Measurements from ENCODE around the gene PHACTR3.

PHACTR3 gene

DNA sequence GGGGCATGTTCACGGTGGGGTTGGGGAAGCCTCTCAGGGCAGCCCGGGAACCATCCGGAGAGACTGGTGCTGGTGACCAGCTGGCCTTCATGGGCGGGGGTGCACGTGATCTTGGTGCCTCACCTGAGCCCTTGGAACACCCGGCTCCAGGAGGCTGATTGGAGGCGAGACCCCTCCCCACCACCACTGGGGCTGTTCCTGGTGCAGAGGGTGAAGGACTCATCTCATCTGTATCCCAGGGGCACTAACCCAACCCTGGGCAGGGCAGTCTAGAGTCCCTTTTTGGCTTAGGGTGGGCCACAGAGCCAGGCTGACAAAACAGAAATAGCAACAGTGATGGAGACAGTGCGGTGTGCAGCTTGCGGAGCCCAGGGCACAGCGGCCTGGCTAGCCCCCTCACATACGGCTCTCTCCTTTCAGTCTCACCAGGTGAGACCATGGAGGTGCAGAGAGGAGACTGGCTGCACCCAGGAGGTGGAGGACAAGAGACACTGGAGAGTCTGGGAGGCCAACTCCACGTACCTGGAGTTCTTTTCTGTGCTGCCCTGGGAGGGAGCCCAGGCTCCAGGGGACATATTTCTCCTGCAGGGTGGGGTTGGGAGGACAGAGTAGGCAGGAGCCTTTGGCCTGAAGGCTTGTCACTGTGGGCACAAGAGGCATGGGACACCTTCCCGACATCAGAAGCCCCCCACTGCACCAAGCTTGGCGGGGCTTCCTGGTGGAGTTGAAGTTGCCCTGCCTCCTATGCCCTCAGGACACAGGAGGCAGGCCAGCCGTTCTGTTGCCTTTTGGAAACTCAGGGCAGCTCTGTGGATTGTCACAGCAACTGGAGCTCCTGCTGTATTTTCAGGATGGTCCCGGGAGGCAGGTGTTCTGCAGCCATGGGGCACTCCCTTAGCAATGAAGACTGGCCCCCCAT is 223.1 kb downstream of the PHACTR3 start:
- Mint-ChIP-seq H3K4me3 (no peak overlapping the region), H3K27me3 (ENCODE audit: low read depth) (peaks cover 47% of the 10 kb centered on the region), H3K36me3 (ENCODE audit: low read depth) (no peaks in the 10 kb centered on the region), H3K4me1 (peaks cover 52% of the 10 kb centered on the region), H3K27ac (no peak overlapping the region), H3K9me3 (no peaks in the 10 kb centered on the region)
- TF ChIP-seq, protein P1, sequence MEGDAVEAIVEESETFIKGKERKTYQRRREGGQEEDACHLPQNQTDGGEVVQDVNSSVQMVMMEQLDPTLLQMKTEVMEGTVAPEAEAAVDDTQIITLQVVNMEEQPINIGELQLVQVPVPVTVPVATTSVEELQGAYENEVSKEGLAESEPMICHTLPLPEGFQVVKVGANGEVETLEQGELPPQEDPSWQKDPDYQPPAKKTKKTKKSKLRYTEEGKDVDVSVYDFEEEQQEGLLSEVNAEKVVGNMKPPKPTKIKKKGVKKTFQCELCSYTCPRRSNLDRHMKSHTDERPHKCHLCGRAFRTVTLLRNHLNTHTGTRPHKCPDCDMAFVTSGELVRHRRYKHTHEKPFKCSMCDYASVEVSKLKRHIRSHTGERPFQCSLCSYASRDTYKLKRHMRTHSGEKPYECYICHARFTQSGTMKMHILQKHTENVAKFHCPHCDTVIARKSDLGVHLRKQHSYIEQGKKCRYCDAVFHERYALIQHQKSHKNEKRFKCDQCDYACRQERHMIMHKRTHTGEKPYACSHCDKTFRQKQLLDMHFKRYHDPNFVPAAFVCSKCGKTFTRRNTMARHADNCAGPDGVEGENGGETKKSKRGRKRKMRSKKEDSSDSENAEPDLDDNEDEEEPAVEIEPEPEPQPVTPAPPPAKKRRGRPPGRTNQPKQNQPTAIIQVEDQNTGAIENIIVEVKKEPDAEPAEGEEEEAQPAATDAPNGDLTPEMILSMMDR (IDR thresholded peaks at IDR 0.05; ENCODE audit: unreplicated experiment in 3 of 3): no peak

DNA sequence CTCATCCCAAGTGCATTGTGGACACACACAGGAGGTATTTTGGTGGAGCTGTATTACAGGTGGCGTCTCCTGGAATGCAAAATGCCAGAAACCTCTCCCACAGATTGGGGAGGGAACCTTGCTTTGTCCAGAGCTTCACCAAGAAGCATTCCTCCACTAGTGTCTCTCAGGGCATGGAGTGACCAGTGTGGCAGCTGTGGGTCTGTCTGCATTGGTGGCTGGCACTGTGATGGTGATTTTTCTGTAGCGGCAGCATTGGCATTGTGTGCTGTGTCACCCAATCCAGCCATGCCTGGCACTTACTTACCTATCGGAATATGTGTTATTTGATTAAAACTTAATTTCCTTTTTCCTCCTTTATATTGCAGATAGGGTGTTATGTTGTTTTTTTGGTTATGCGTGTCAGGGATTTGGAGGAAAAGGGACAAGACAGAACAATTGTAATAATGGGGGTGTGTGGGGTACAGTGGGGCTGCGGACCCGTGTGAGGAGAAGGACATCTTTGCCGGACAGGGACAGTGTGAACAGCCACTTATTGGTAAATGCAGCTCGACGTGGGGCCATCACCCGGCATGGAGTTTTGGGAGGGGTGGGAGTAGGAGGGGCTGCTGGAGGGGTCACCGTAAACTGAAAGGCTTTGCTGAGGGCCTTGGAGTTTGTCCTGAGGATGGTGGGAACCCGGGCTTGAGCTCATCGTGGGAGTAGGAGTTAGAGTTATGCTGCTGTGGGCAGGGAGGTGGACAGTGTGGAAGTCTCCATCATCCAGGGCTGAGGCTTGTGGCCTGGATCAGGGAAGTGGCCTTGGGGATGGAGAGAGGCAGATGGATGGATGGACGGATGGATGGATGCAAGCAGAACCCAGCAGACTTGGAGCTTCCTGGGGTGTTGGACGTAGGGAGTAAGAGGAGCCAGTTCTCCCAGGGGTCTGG is 224.0 kb downstream of the PHACTR3 start:
- H3K4me3 Mint-ChIP-seq: no peak overlapping the region
- no peaks in the 10 kb centered on the region for H3K9me3 Mint-ChIP-seq
- H3K36me3 Mint-ChIP-seq (ENCODE audit: low read depth): no peaks in the 10 kb centered on the region
- peaks cover 44% of the 10 kb centered on the region for H3K4me1 Mint-ChIP-seq
- TF ChIP-seq, protein P1 (IDR thresholded peaks at IDR 0.05; ENCODE audit: unreplicated experiment in 3 of 3): no peak
- peak overlapping the region in 1 of 3 experiments; percentile 15 for H3K27ac Mint-ChIP-seq
- peaks cover 52% of the 10 kb centered on the region for H3K27me3 Mint-ChIP-seq (ENCODE audit: low read depth)

DNA sequence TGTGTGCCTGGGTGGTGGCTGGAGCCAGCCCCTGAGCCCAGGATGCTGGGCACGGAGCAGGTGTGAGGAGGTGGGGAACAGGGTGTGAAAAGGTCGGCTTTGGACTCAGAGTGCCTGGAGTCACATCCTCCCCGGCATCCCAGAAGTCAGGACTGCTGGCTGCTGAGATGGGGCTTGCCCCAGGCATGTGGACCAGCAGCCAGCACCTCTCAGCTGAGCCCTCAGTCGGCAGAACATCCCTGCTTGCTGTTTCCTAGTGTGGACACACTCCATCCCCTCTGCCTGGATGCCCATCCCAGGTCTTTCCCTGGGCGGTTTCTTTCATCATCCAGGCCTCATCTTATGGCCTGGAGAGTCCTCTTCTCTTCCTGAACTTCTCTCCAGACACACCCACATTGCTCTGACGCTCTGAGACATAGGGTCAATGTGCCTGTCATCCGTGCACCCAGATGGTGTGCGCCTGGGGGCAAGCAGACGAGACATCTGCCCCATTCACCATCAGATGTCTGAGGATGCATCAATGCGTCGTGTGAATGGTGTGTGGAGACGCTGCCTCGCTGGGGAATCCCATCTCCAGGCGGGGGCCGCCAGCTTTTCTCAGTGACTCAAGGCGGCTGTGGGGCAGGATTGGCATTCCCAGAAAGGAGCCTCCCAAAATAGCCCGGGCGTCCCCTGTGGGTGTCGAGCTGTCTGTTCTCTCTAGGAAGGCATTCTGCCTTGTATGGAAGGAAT is 224.9 kb downstream of the PHACTR3 start:
- Mint-ChIP-seq H3K4me1 (peaks cover 40% of the 10 kb centered on the region), H3K27me3 (ENCODE audit: low read depth) (peaks cover 57% of the 10 kb centered on the region)
- TF ChIP-seq, protein P1 (IDR thresholded peaks at IDR 0.05; ENCODE audit: unreplicated experiment in 3 of 3): no peak

DNA sequence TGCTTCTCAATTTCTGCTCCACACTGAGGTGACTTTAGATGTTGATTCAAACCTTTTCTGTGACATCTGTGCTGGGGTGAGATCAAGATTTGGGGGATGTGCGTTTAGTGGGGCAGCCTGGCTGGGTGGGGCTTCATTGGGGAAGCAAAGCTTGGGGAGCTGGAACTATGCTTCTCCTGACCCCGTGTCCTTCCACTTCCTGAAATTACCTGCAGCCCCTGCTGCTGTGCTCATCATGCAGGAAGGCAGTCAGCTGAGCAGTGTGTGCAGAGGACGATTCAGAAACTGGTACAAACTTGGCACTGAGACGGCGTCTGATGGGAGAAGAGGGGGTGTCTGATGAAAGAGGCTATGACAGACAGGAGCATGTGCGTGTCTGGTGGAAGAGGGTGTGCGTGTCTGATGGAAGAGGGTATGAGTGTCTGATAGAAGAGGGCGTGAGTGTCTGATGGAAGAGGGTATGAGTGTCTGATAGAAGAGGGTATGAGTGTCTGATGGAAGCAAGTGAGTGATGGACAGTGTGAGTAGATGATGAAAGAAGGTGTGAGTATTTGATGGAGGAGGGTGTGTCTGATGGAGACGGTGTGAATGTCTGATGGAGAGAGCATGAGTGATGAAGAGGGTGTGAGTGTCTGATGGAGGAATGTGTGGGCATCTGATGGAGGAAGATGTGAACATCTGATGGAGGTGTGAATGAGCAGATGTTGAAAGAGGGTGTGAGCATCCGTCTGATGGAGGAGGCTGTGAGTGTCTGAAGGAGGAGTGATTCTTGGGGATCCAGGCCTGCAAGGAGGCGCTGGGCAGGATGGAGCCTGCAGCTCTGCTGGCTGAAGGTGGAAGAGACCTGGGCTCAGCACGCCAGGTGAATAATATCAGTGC is 225.7 kb downstream of the PHACTR3 start:
- Mint-ChIP-seq H3K27ac (no peak overlapping the region), H3K27me3 (ENCODE audit: low read depth) (peaks cover 62% of the 10 kb centered on the region), H3K4me1 (peaks cover 44% of the 10 kb centered on the region), H3K4me3 (no peak overlapping the region), H3K9me3 (no peaks in the 10 kb centered on the region), H3K36me3 (ENCODE audit: low read depth) (no peaks in the 10 kb centered on the region)
- TF ChIP-seq, protein P1 (IDR thresholded peaks at IDR 0.05; ENCODE audit: unreplicated experiment in 3 of 3): no peak

More for the DNA sequence above, 224.9 kb downstream of the PHACTR3 start:
- Mint-ChIP-seq H3K27ac (no peak overlapping the region), H3K36me3 (ENCODE audit: low read depth) (no peaks in the 10 kb centered on the region), H3K4me3 (no peak overlapping the region), H3K9me3 (no peaks in the 10 kb centered on the region)

DNA sequence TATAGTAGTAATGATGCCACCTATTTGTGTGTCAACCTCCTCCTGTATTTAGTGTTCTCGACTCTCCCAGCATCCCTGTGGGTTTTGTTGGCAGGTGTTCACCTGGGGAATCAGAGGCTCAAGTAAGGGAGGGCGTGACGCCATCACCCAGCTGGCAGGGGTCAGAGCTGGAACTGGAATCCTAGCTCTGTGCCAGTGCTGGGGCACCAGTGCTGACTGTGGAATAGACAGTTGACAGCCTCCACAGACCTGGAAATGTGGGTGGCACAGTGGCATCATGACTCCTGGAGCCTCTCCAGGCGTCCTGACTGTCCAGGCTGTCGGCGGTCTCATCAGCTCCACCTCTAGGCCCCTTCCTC is 226.3 kb downstream of the PHACTR3 start:
- Mint-ChIP-seq H3K27ac (no peak overlapping the region), H3K4me3 (no peak overlapping the region), H3K36me3 (ENCODE audit: low read depth) (no peaks in the 10 kb centered on the region), H3K27me3 (ENCODE audit: low read depth) (peaks cover 56% of the 10 kb centered on the region), H3K9me3 (no peaks in the 10 kb centered on the region), H3K4me1 (peaks cover 45% of the 10 kb centered on the region)
- TF ChIP-seq, protein P1 (IDR thresholded peaks at IDR 0.05; ENCODE audit: unreplicated experiment in 3 of 3): no peak
